Mucosa of descending colon (tissue), 3 donors: Measurements from ENCODE around the gene FAU. TPM values are rescaled to one million over a fixed set of nuclear protein-coding genes. Genes with fewer than 3 reads are reported as not detected.
A peak's percentile ranks its signal among the peaks of the same experiment; 100 is the strongest.

ENCODE experiments used
- ATAC-seq: fragments of 200-7000 bp; cut with Tn5 transposase; one replicate; pipeline ENCODE4 v1.9.1; 2020; ENCODE audit warnings: mild to moderate bottlenecking, moderate library complexity
- DNase-seq, 3 donors: peaks; one replicate each; pipeline ENCODE4 v3.0.0-alpha.2; 2020
- H3K36me3 ChIP-seq: fragments of 200-600 bp; one replicate; pipeline ENCODE4 v1.8.0; 2021; ENCODE audit warnings: low read depth, mild to moderate bottlenecking
- H3K4me1 ChIP-seq: fragments of 200-600 bp; one replicate; pipeline ENCODE4 v1.8.0; 2021; ENCODE audit warnings: low read depth, mild to moderate bottlenecking
- H3K4me3 ChIP-seq: fragments of 200-600 bp; one replicate; pipeline ENCODE4 v1.8.0; 2021; ENCODE audit warnings: mild to moderate bottlenecking
- H3K9me3 ChIP-seq: fragments of 200-600 bp; one replicate; pipeline ENCODE4 v1.8.0; 2021; ENCODE audit warnings: mild to moderate bottlenecking
- CTCF ChIP-seq: fragments of 200-600 bp; IDR thresholded peaks from one replicate; pipeline ENCODE4 v1.8.0; 2022; ENCODE audit warnings: antibody characterized with exemption, mild to moderate bottlenecking
- intact Hi-C, 2 donors: fragments of 100-400 bp; cut with DNase I in 1 of 2; cut with micrococcal nuclease in 1 of 2; formaldehyde crosslinking; loops; one replicate each; pipeline versions ENCODE4 v1.11.0 to v1.11.1; 2022; cut with DNase I, micrococcal nuclease
- total RNA-seq, 3 donors: library from RNA; stranded (reverse); fragmentation: NEBNext Ultra II Directional in 2 of 3; extraction: Animal tissue kit (Norgen Biotek cat#: 25700) in 2 of 3; gene quantifications; one replicate each; pipeline versions ENCODE4 v1.2.1 to v1.2.4, GENCODE V29; 2021 to 2023
- donor health status: DM: no; HTN: no; CAD: no; lungs with moderate emphysema.
- donor health status: DM: no; HTN: no; CAD: no.
- donor health status: DM: no; HTN: yes; CAD: no.

Gene FAU
- total RNA-seq, 3 donors from 2014 or later = 680 to 873 (median 705) TPM

DNA sequence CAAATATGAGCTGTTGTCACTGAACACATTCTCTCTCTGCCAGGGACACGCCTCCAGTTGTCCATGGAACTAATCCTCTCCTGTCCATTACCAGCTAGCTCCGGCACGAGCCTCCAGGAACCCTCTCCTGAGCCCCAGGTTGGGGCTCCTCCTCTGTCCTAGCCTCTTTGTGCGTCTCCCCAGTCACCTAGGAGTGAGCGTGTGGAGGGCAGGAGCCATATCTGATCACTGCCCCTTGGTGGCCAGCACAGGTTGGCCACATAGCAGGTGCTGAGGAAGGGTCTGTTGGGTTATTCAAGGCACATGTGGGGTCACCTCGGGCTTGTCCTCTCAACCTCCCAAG, 9.9 kb upstream of the FAU start:
- Histone ChIP-seq H3K4me1 (peaks cover 22% of the 10 kb centered on the region), H3K9me3 (no peaks in the 10 kb centered on the region), H3K4me3 (no peak overlapping the region), H3K36me3 (peaks cover 22% of the 10 kb centered on the region)
- TF ChIP-seq CTCF = no peak
- intact Hi-C loops = no loop called here
- DNase-seq (no peak), ATAC-seq (no peak)

DNA sequence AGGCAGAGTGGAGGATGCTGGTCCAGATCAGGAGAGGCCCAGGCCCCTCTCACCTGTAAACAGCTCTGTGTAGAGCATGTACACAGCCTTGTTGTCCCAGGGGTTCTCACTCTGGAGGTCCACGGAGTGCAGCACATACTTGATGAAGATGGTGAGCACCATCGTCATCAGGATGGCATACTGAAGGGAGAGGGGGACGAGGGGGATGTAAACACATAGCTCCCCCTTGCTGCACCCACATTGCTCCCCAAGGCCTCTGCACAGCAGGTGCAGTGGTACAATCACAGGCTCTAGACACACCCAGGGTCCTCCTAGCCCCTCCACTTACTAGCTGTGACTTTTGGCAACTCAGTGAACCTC, 9.5 kb upstream of the FAU start:
- Histone ChIP-seq H3K9me3 (no peaks in the 10 kb centered on the region), H3K4me1 (peaks cover 22% of the 10 kb centered on the region), H3K4me3 (no peak overlapping the region), H3K36me3 (peaks cover 27% of the 10 kb centered on the region)
- no peak for TF ChIP-seq CTCF
- no peak for ATAC-seq
- intact Hi-C loops = no loop called here
- no peak for DNase-seq

DNA sequence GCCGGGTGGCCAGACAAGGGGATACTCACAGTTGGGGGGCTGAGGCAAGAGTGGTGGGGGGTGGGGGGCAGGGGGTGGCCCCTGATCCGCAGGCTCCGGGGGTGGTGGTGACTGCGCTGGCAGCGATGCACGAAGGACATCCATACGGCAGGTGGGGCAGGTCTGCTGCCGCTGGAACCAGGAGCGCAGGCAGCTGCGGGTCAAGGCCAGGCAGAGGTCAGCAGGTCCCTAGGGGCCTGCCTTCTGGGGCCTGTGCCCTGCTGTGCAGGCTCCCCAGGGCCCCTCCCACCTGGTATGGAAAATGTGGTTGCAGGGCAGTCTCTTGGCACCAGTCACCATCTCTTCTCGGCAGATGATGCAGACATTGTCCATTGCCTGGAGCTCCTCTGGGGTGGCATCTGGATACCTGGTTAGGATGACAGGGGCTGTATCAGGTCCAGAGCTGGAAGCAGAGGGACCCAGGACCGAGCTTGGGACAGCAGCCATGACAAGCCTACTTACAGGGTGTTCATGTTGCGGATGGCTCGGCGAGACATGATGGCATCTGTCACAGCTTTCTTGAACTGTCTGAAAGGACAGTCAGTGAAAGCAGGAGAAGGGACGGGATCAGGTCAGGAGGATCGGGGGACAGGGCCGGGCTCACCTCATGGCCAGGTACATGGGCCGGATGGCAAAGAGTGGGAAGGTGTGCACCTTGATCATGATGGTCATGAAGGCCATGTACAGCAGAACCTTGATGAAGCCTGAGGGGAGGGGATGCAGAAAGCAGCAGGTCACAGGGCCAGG, 8.9 kb upstream of the FAU start:
- Histone ChIP-seq H3K9me3 (no peaks in the 10 kb centered on the region), H3K4me3 (no peak overlapping the region), H3K36me3 (peaks cover 31% of the 10 kb centered on the region), H3K4me1 (peaks cover 19% of the 10 kb centered on the region)
- ATAC-seq (no peak), DNase-seq (peak in 1 of 3 donors; percentile 25)
- TF ChIP-seq CTCF = no peak
- intact Hi-C loops = no loop called here

GRCh38 chr11:65129649-65130441, 7.9 kb upstream of the FAU start:
- DNase-seq (peak in 1 of 3 donors; percentile 25), ATAC-seq (no peak)
- H3K4me3 ChIP-seq = no peak overlapping the region
- TF ChIP-seq CTCF = no peak
- peaks cover 31% of the 10 kb centered on the region for H3K36me3 ChIP-seq
- intact Hi-C loops = no loop called here
- H3K9me3 ChIP-seq = no peaks in the 10 kb centered on the region
- H3K4me1 ChIP-seq = peaks cover 13% of the 10 kb centered on the region

- intact Hi-C loops = no loop called here
- Histone ChIP-seq H3K36me3 (peaks cover 31% of the 10 kb centered on the region), H3K4me1 (peaks cover 16% of the 10 kb centered on the region), H3K9me3 (no peaks in the 10 kb centered on the region), H3K4me3 (no peak overlapping the region)
- no peak for TF ChIP-seq CTCF
- peak in 1 of 3 donors; percentile 18 for DNase-seq
- ATAC-seq = no peak
Observed at GRCh38 chr11:65128182-65129145, 6.5 kb upstream of the FAU start.
